Measurements from ENCODE around the gene FGF13. TPM values are rescaled to one million over a fixed set of nuclear protein-coding genes. Genes with fewer than 3 reads are reported as not detected.

The FGF13 gene
- total and polyA plus RNA-seq, 11 donors: 0.44 to 3.3 (median 1.4) TPM

- Histone ChIP-seq H3K4me3 (no peak overlapping the region), H3K36me3 (no peaks in the 10 kb centered on the region), H3K9me3 (no peaks in the 10 kb centered on the region), H3K27me3 (peaks cover 0 to under 1% (median 0%) of the 10 kb centered on the region in 9 donors), H3K4me1 (no peaks in the 10 kb centered on the region), H3K27ac (no peak overlapping the region)
- no peak for DNase-seq
- intact Hi-C loops (cut with DNase I): no loop called here
- no peak for ATAC-seq
- no peak for TF ChIP-seq CTCF (IDR thresholded peaks at IDR 0.05)
- TF ChIP-seq POLR2A (IDR thresholded peaks at IDR 0.05): no peak
Measured at GRCh38 chrX:138651494-138651893, 60.0 kb downstream of the FGF13 start.

- WGBS, 4 donors: 57 to 64% (median 63%) methylated on average over 4 of the region's 4 CpGs
- H3K36me3 ChIP-seq: no peaks in the 10 kb centered on the region
- no peak overlapping the region for H3K4me3 ChIP-seq
- no peaks in the 10 kb centered on the region for H3K4me1 ChIP-seq
- no peak for TF ChIP-seq CTCF (IDR thresholded peaks at IDR 0.05)
- no peak for TF ChIP-seq POLR2A (IDR thresholded peaks at IDR 0.05)
- DNase-seq: no peak
- intact Hi-C loops (cut with DNase I): no loop called here
- no peak overlapping the region for H3K27ac ChIP-seq
- ATAC-seq: no peak
- peaks cover 0 to 5% (median 0%) of the 10 kb centered on the region in 9 donors for H3K27me3 ChIP-seq
- H3K9me3 ChIP-seq: no peaks in the 10 kb centered on the region
Measured at GRCh38 chrX:138648568-138648967, 62.9 kb downstream of the FGF13 start.

GRCh38 chrX:138638996-138639395 lies 72.5 kb downstream of the FGF13 start:
- DNase-seq (no peak), ATAC-seq (no peak)
- Histone ChIP-seq H3K4me1 (no peaks in the 10 kb centered on the region), H3K9me3 (no peaks in the 10 kb centered on the region), H3K27ac (no peak overlapping the region), H3K4me3 (no peak overlapping the region), H3K36me3 (no peaks in the 10 kb centered on the region), H3K27me3 (peaks cover 0 to 18% (median 0%) of the 10 kb centered on the region in 9 donors)
- TF ChIP-seq POLR2A (IDR thresholded peaks at IDR 0.05) (no peak), CTCF (IDR thresholded peaks at IDR 0.05) (no peak)
- 42 to 72% (median 59%) methylated on average over 2 of the region's 2 CpGs for WGBS, 4 donors
- intact Hi-C loops (cut with DNase I): no loop called here

MicroRNA genes within 50 kb of the gene (microRNA counts, 767-probe panel; counts per million panel counts)
- microRNA hsa-miR-504: 1,960 to 2,187 counts per million in 2 donors

Small RNA genes lying within 50 kb of the gene (microRNA-seq; reads per million reads assigned to microRNA genes)
- 0 to 2.5 (median 1.6) reads per million in 4 donors for gene MIR504

All from heart left ventricle (tissue), 16 donors.